ENCODE data around the gene CAPN13.
A peak's percentile ranks its signal among the peaks of the same experiment; 100 is the strongest.

DNA sequence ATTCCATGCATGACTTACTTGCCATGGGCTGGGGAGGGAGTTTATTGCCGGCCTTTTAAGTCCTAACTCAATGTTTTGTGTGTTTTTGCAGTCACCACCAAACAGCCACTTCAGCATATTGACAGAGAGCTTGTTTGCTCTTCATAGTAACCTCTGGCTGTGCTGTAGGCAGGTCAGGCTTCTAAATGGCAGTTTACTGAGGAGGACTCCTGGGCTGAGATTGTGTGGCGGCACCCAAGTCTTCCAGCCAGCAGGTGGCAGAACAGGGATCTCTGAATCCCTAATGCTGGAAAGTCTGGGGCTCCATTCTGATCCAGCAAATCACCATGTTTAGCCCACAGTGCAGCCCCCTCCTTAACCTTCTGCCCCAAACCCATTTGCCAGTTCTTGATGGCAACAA is 121.2 kb downstream of the CAPN13 start:
- TF ChIP-seq, protein P1, sequence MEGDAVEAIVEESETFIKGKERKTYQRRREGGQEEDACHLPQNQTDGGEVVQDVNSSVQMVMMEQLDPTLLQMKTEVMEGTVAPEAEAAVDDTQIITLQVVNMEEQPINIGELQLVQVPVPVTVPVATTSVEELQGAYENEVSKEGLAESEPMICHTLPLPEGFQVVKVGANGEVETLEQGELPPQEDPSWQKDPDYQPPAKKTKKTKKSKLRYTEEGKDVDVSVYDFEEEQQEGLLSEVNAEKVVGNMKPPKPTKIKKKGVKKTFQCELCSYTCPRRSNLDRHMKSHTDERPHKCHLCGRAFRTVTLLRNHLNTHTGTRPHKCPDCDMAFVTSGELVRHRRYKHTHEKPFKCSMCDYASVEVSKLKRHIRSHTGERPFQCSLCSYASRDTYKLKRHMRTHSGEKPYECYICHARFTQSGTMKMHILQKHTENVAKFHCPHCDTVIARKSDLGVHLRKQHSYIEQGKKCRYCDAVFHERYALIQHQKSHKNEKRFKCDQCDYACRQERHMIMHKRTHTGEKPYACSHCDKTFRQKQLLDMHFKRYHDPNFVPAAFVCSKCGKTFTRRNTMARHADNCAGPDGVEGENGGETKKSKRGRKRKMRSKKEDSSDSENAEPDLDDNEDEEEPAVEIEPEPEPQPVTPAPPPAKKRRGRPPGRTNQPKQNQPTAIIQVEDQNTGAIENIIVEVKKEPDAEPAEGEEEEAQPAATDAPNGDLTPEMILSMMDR (conservative IDR thresholded peaks at IDR 0.05; ENCODE audit: low read depth in 2 of 2) = peak; percentile 60 to 66
- no peak for TF ChIP-seq REST (IDR thresholded peaks at IDR 0.05; ENCODE audit: unreplicated experiment)
- TF ChIP-seq EZH2 (IDR thresholded peaks at IDR 0.05; ENCODE audit: low read depth, unreplicated experiment) = no peak
- TF ChIP-seq POLR2AphosphoS5 (IDR thresholded peaks at IDR 0.05; ENCODE audit: low read depth) = no peak
- TF ChIP-seq STAT1 (IDR thresholded peaks at IDR 0.05; ENCODE audit: unreplicated experiment) = no peak
- no peak for TF ChIP-seq ETS1 (IDR thresholded peaks at IDR 0.05)
- no peak for TF ChIP-seq CREB1 (CRISPR knock-in tag; IDR thresholded peaks at IDR 0.05; ENCODE audit: low read depth)
- no peak for TF ChIP-seq EZH2phosphoT487 (IDR thresholded peaks at IDR 0.05; ENCODE audit: unreplicated experiment)
